Keratinocyte (primary cell): ENCODE data around the gene TNS1.
A peak's percentile ranks its signal among the peaks of the same experiment; 100 is the strongest.

Experiments used
- CTCF ChIP-seq, 3 experiments: IDR thresholded peaks in 1 of 3; conservative IDR thresholded peaks in 1 of 3; optimal IDR thresholded peaks in 1 of 3; 2 replicates in 2 of 3; 3 replicates in 1 of 3; pipeline versions ENCODE3 to v1.5.1; 2011; ENCODE audit warnings: low read length in 3 of 3, mild to moderate bottlenecking in 3 of 3, moderate library complexity in 2 of 3, control low read depth in 1 of 3, inconsistent platforms in 1 of 3; ENCODE audit not compliant: insufficient read depth in 2 of 3; ENCODE audit errors: extremely low read depth in 1 of 3
- EZH2 ChIP-seq: IDR thresholded peaks from one replicate; pipeline ENCODE4 v1.6.1; 2012; ENCODE audit warnings: inconsistent platforms, mild to moderate bottlenecking, low read length, moderate library complexity

DNA sequence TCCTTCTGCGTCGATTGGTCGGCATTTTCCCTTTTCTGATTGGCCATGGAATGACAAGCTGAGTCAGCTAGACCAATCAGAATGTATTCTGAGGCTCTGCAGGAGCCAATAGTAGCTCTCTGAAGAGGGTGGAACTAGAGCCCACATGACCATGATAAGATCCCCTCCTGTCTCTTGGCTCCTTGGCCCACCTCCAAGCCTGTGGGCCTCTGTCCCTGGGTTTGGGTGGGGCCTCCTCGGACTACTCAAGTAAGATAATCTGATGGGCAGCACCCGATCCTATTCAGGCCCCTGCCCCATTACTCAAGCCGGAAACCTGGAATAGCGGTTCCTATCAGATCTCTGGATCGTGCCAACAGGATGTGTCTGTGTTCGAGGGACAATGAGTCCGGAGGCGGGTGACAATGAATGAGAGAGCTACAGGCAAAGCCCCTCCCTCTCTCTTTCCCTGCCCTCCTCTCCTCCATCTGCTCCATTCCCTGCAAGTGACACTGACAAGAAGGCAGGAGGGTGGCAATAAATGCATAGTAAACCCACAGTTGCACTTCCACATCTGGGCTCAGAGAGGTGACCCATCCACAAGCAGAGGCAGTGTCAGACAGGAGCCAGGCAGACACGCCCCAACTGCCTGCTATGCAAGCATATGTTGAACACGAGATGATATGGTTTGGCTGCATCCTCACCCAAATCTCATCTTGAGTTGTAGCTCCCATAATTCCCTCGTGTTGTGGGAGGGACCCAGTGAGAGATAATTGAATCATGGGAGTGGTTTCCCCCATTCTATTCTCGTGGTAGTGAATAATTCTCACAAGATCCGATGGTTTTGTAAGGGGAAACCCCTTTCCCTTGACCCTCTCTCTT lies 114.7 kb downstream of the TNS1 start:
- TF ChIP-seq CTCF (optimal IDR thresholded peaks at IDR 0.05 in 1 of 3, IDR thresholded peaks at IDR 0.05 in 1 of 3, conservative IDR thresholded peaks at IDR 0.05 in 1 of 3; ENCODE audit: extremely low read depth in 1 of 3, insufficient read depth in 2 of 3, low read length in 3 of 3) = peak in 2 of 3 experiments; percentile 8 to 31
- TF ChIP-seq EZH2 = no peak
